ENCODE results near the gene LIMCH1.

The LIMCH1 gene

GRCh38 chr4:41748571-41749475 lies 210.9 kb downstream of the LIMCH1 start, which contains the start of gene PHOX2B:
Gene PHOX2B, minus strand, starts transcription at chr4:41748725. Its CDS starts 115 bp downstream, at chr4:41748610.
- TF ChIP-seq FOXP2 (optimal IDR thresholded peaks at IDR 0.05; ENCODE audit: control extremely low read depth, extremely low read length, insufficient read depth) (no peak), EZH2 (IDR thresholded peaks at IDR 0.05) (no peak), POLR2AphosphoS5 (IDR thresholded peaks at IDR 0.05; ENCODE audit: borderline replicate concordance, low read depth, low read length) (no peak)
- no peak for DNase-seq (ENCODE audit: low read depth, low spot score)
- no peak within 1 kb of the TSS for H3K4me3 ChIP-seq
- no peaks in the 10 kb centered on the region for H3K36me3 ChIP-seq (ENCODE audit: insufficient read depth, low read length)
- no peak within 1 kb of the TSS for H3K27ac ChIP-seq
- no peaks in the 10 kb centered on the region for H3K9me3 ChIP-seq (ENCODE audit: low read depth, low read length)
- H3K9ac ChIP-seq (ENCODE audit: insufficient read length): no peak within 1 kb of the TSS

DNA sequence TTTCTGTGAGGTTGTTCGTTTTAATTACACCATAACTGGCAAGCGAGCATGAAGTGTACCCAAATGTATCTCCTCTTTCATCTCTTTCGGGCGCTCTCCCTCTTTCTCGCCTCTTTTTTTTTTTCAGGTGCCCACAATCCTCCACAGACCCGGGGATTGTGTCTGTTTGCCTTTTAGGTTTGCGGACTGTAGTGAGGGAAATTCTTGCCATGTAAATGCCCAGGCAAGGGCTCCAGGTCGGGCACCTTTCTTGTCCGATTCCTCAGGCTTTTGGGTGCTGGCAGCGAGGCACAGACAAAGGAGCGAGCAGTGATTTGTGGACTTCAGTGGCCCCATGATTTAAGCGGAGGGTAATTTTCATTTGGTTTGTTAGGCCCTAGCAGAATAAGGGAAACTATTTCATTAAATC lies 211.7 kb downstream of the LIMCH1 start:
- no peak overlapping the region for H3K4me3 ChIP-seq
- no peak for TF ChIP-seq POLR2AphosphoS5 (IDR thresholded peaks at IDR 0.05; ENCODE audit: borderline replicate concordance, low read depth, low read length)
- no peak for TF ChIP-seq EZH2 (IDR thresholded peaks at IDR 0.05)
- TF ChIP-seq FOXP2 (optimal IDR thresholded peaks at IDR 0.05; ENCODE audit: control extremely low read depth, extremely low read length, insufficient read depth): no peak
- DNase-seq (ENCODE audit: low read depth, low spot score): no peak
- H3K36me3 ChIP-seq (ENCODE audit: insufficient read depth, low read length): no peaks in the 10 kb centered on the region
- no peak overlapping the region for H3K27ac ChIP-seq
- H3K9ac ChIP-seq (ENCODE audit: insufficient read length): no peak overlapping the region
- H3K9me3 ChIP-seq (ENCODE audit: low read depth, low read length): no peaks in the 10 kb centered on the region
